BE2C (cell line): Measurements from ENCODE around the gene AURKAIP1.

Source experiments
- DNase-seq: peaks from one replicate; pipeline ENCODE4 v3.0.0-alpha.2; 2020
- H3K27me3 ChIP-seq: fragments of 250-450 bp; sonication (Bioruptor Pico); 2 replicates; pipeline ENCODE4 v1.5.1; 2020; ENCODE audit warnings: mild to moderate bottlenecking
- H3K36me3 ChIP-seq: fragments of 250-450 bp; sonication (Bioruptor Pico); 2 replicates; pipeline ENCODE4 v1.5.1; 2020; ENCODE audit warnings: mild to moderate bottlenecking
- H3K4me1 ChIP-seq: fragments of 250-450 bp; sonication (Bioruptor Pico); 2 replicates; pipeline ENCODE4 v1.5.1; 2020
- H3K4me3 ChIP-seq: 2 replicates; pipeline ENCODE4 v1.5.1; 2011; ENCODE audit warnings: low read depth, low read length
- H3K9me3 ChIP-seq: fragments of 250-450 bp; sonication (Bioruptor Pico); 2 replicates; pipeline ENCODE4 v1.5.1; 2020
- TF ChIP-seq, protein P1 (sequence below): IDR thresholded peaks from 2 replicates; pipeline ENCODE4 v1.5.1; 2012; ENCODE audit warnings: mild to moderate bottlenecking, low read depth, low read length

The AURKAIP1 gene

DNA sequence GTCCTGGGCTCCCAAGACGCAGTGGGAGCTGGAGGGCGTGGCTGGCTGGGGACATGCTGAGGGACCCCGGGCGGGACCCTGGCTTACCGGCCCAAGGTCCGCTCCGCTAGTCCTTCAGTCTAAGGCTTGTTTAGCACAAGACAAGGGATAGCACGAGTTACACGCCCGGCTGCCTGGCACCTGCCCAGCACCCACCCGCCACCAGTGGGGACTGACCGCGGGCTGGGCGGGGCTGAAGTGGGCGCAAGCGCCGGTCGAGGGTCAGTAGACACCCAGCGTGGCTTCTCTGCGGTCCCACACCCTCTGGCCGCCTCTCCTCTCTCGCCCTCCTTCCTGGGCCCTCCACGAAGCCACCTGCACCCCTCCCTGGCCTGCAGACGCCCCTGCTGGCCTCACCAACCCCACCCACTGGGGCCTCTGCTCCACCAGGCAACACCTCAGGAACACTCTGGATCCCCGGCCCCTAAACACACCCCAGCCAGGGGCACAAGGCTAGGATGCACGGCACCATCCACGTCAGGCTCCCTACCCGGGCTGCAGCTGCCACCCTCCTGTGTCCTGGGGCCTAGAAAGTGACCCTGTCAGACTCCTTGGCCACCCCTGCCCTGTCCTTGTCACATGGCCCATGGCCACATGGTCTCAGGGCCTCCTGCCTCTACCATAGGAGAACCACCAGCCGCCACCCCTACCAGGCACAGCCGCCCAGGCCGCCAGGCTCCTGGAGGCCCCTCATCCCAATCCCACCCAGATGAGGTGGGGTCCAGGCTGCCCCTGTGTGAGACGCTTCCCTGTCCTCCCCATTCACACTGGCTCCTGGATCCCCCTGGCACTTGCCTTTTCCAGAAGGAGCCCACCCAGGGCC, 37.8 kb downstream of the AURKAIP1 start:
- Histone ChIP-seq H3K4me3 (no peak overlapping the region), H3K4me1 (no peaks in the 10 kb centered on the region), H3K9me3 (no peaks in the 10 kb centered on the region), H3K27me3 (peaks cover 5% of the 10 kb centered on the region; the same call in 1 of the 2 replicates), H3K36me3 (peaks cover 49% of the 10 kb centered on the region)
- TF ChIP-seq, protein P1, sequence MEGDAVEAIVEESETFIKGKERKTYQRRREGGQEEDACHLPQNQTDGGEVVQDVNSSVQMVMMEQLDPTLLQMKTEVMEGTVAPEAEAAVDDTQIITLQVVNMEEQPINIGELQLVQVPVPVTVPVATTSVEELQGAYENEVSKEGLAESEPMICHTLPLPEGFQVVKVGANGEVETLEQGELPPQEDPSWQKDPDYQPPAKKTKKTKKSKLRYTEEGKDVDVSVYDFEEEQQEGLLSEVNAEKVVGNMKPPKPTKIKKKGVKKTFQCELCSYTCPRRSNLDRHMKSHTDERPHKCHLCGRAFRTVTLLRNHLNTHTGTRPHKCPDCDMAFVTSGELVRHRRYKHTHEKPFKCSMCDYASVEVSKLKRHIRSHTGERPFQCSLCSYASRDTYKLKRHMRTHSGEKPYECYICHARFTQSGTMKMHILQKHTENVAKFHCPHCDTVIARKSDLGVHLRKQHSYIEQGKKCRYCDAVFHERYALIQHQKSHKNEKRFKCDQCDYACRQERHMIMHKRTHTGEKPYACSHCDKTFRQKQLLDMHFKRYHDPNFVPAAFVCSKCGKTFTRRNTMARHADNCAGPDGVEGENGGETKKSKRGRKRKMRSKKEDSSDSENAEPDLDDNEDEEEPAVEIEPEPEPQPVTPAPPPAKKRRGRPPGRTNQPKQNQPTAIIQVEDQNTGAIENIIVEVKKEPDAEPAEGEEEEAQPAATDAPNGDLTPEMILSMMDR: no peak
- DNase-seq: no peak

- TF ChIP-seq, protein P1: no peak
- H3K4me3 ChIP-seq: no peak overlapping the region
These were observed 38.6 kb downstream of the AURKAIP1 start for GRCh38 chr1:1336446-1336845.

GRCh38 chr1:1335792-1336248, 39.2 kb downstream of the AURKAIP1 start:
- no peaks in the 10 kb centered on the region for H3K9me3 ChIP-seq
- no peak for DNase-seq
- H3K36me3 ChIP-seq: peaks cover 36% of the 10 kb centered on the region
- peaks cover 16% of the 10 kb centered on the region for H3K27me3 ChIP-seq
- no peak overlapping the region for H3K4me3 ChIP-seq
- H3K4me1 ChIP-seq: no peaks in the 10 kb centered on the region
- TF ChIP-seq, protein P1: no peak

More at GRCh38 chr1:1336446-1336845, 38.6 kb downstream of the AURKAIP1 start:
- Histone ChIP-seq H3K4me1 (no peaks in the 10 kb centered on the region), H3K27me3 (peaks cover 9% of the 10 kb centered on the region), H3K9me3 (no peaks in the 10 kb centered on the region), H3K36me3 (peaks cover 42% of the 10 kb centered on the region)
- no peak for DNase-seq

- peaks cover 19% of the 10 kb centered on the region for H3K27me3 ChIP-seq
- H3K4me1 ChIP-seq: no peaks in the 10 kb centered on the region
- DNase-seq: no peak
- H3K4me3 ChIP-seq: no peak overlapping the region
- H3K36me3 ChIP-seq: peaks cover 32% of the 10 kb centered on the region
- TF ChIP-seq, protein P1: no peak
- H3K9me3 ChIP-seq: no peaks in the 10 kb centered on the region
These were observed 39.7 kb downstream of the AURKAIP1 start for GRCh38 chr1:1335283-1335682.

GRCh38 chr1:1334835-1335234, 40.2 kb downstream of the AURKAIP1 start:
- H3K4me1 ChIP-seq: no peaks in the 10 kb centered on the region
- no peak overlapping the region for H3K4me3 ChIP-seq
- no peak for DNase-seq
- peaks cover 29% of the 10 kb centered on the region for H3K36me3 ChIP-seq
- TF ChIP-seq, protein P1: no peak
- H3K9me3 ChIP-seq: no peaks in the 10 kb centered on the region
- H3K27me3 ChIP-seq: peaks cover 19% of the 10 kb centered on the region
